GM20000 (cell line): ENCODE results near the gene JARID2.

ENCODE experiments used
- DNase-seq: peaks from one replicate; pipeline ENCODE4 v3.0.0; 2012; ENCODE audit warnings: low spot score
- CTCF ChIP-seq: IDR thresholded peaks from 2 replicates; pipeline ENCODE4 v1.5.1; 2012; ENCODE audit warnings: mild to moderate bottlenecking, control low read depth; ENCODE audit errors: extremely low read depth, missing control alignments

JARID2 gene

DNA sequence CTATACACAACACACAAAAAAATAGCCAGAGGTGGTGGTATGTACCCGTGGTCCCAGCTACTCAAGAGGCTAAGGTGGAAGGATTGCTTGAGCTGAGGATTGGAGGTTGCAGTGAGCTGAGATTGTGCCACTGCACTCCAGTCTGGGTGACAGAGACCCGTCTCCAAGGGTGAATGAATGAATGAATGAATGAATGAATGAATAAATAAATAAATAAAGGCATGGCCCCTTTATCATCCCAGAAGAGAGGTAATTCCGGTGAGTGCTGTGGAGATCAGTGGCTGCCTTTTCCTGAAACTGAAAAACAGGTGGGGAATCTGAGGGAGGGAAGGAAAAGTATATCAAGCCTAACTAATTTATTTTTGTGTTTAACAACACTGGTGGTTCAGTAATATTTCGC lies 90.0 kb downstream of the JARID2 start:
- no peak for TF ChIP-seq CTCF

DNA sequence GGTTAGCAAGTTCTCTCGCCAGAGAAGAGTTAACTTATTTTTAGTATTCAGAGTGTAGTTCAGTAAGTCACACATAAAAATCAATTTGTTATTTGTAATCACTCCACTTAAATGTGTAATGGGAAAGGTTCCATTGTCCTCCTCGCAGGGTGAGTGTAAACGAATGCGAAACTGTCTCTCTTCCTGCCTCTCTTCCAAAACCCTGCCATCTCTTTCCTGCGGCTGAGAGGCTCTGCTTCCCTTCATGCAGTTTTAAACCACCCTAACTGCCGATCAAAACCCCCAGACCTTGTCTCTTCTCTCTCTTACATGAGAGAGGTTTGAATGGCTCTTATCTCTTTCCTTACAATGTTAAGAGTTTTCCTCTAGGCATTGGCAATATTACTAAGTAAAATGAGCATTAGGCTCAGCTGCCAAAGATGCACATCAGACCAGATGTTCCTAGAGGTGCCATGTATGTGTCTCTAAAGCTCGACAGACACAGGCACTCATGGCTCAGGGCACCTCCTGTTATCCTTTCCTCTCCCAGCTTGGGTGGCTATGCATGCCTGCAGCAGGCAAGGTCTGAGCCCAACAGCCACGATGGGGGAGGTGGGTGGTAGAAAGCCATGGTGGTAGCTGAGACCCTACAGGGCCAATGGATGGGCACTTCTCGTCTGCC lies 91.2 kb downstream of the JARID2 start:
- TF ChIP-seq CTCF: no peak
- no peak for DNase-seq

More for the DNA sequence above, 90.0 kb downstream of the JARID2 start:
- DNase-seq: no peak

DNA sequence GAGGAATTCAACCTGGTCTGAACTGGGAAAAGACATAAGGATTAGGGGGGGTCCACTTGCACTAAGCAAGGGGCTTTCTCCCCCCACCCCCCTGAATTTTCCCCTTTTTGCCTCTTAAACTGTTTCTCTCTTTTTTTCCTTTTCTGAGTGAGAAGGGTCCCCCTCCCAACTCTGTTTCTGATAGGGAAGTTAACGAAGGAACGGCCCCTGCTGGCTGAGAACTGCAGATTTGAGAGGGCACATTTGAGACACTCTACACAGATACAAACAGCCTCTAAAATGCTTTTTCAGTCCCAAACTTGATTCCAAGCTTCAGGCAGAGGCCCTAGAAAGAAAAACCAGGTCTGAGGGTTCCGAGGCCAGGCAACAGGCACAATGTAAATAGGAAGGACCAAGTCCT lies 91.7 kb downstream of the JARID2 start:
- TF ChIP-seq CTCF: no peak
- no peak for DNase-seq

- no peak for TF ChIP-seq CTCF
- DNase-seq: no peak
Measured at GRCh38 chr6:15338476-15338875, 92.6 kb downstream of the JARID2 start.

DNA sequence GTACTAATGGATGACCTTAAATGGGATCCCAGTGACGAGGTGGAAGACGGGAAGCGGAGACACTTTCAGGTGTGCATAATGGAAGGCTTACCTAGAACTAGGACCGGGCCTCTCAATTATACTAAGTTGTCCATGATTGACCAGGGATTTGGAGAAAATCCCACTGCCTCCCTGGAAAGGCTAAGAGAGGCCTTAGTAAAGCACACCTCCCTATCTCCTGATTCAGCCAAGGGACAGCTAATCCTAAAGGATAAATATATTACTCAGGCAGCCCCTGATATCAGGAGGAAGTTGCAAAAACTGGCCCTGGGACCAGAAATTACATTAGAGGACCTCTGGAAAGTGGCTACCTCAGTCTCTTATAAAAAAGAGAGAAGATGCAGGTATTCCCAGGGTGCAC lies 93.2 kb downstream of the JARID2 start:
- DNase-seq: no peak
- no peak for TF ChIP-seq CTCF

DNA sequence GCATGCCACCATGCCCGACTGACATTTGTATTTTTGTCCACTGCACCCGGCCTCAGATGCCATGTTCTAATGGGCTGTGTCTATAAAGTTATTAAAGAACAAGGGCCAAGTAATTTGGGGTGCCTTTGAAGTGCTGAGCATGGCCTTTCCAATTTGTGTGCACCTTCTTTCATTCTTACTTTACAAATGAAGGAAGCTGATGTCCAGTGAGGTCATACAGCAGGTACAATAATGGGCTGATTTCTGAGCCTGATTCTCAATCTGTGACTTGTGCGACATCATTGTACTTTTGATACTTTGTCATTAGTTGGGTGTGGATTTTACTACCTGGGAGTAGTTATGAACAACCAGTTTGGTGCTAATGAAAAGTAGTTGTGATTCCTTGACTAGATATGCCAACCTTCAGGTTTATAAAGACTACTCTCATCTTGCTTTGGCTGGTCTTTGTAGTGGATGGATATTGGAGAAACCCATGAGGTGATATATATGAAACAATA lies 94.3 kb downstream of the JARID2 start:
- no peak for DNase-seq
- no peak for TF ChIP-seq CTCF

DNA sequence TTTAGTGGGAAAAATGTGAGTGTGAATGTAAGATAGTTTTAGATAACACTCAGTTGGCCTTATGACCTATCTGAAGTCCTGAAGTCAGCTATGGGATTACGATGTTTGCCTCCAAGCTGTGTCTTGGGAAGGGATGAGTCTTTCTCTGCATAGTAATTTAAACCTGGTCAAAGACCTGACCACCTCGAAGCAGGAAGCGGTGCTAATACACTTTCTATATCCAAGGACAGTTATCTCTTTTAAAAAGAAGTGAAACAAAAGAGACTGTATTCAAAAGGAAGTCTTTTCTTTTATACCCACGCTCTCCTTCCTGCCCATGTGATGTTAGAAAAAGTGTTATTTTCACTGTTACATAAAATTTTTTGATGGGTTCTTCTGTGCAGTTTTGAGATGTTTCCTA lies 94.9 kb downstream of the JARID2 start:
- no peak for DNase-seq
- no peak for TF ChIP-seq CTCF
